Ishikawa (cell line): ENCODE data around the gene ACER2.

Experiments
- CEBPB ChIP-seq: IDR thresholded peaks from 2 replicates; pipeline ENCODE4 v1.6.1; 2012
- EP300 ChIP-seq: IDR thresholded peaks from 2 replicates; pipeline ENCODE4 v1.6.1; 2012; ENCODE audit warnings: borderline replicate concordance
- FOXM1 ChIP-seq: IDR thresholded peaks from 2 replicates; pipeline ENCODE4 v1.6.1; 2012; ENCODE audit warnings: low read depth, borderline replicate concordance
- NFIC ChIP-seq: IDR thresholded peaks from 2 replicates; pipeline ENCODE4 v1.6.1; 2012
- RAD21 ChIP-seq: IDR thresholded peaks from 2 replicates; pipeline ENCODE4 v1.6.1; 2012; ENCODE audit warnings: low read depth
- TAF1 ChIP-seq: IDR thresholded peaks from 2 replicates; pipeline ENCODE4 v1.6.1; 2012; ENCODE audit warnings: low read depth, mild to moderate bottlenecking
- USF1 ChIP-seq: IDR thresholded peaks from 2 replicates; pipeline ENCODE4 v1.6.1; 2012
- YY1 ChIP-seq: IDR thresholded peaks from 2 replicates; pipeline ENCODE4 v1.6.1; 2012; ENCODE audit warnings: low read depth
- ZBTB7A ChIP-seq: IDR thresholded peaks from 2 replicates; pipeline ENCODE4 v1.6.1; 2012; ENCODE audit warnings: low read depth
- TF ChIP-seq, protein P1 (sequence below): IDR thresholded peaks from 2 replicates; pipeline ENCODE4 v1.6.1; 2012; ENCODE audit warnings: low read depth, mild to moderate bottlenecking
- TF ChIP-seq, protein P2 (sequence below): IDR thresholded peaks from 2 replicates; pipeline ENCODE4 v1.6.1; 2012

DNA sequence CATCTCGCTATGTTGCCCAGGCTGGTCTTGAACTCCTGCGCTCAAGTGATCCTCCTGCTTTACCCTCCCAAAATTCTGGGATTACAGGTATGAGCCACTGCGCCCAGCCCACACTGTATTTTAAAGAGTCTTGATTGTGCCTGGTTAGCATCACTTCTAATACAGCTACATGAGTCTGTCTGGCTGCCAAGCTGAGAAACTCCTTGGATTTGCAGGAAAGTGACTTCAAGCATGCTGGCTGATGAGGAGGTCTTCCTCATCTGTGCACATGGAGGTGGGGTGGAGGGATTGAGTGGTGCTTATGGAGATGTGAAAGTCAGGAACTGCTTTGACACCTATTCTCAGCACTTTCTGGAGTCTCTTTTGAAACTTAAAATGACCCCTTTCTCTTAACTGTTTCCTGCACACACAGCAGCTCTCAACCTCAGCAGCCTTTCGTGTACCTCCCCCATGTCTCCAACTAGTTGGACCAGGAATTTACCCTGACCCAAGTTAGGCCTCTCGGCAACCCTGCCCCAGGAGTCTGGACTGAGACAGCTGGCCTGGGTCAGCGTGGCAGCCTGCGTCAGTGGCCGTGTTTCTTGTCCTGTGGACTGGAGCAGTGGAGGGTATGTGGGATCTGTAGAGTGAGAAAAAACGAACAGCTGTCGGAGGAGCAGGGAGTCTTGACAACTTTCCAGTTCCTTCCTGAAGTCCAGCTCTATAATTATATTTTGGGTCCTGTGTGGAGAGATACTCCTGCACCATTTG lies 72.5 kb downstream of the ACER2 start:
- no peak for TF ChIP-seq EP300
- no peak for TF ChIP-seq FOXM1
- TF ChIP-seq NFIC: no peak
- TF ChIP-seq, protein P1, sequence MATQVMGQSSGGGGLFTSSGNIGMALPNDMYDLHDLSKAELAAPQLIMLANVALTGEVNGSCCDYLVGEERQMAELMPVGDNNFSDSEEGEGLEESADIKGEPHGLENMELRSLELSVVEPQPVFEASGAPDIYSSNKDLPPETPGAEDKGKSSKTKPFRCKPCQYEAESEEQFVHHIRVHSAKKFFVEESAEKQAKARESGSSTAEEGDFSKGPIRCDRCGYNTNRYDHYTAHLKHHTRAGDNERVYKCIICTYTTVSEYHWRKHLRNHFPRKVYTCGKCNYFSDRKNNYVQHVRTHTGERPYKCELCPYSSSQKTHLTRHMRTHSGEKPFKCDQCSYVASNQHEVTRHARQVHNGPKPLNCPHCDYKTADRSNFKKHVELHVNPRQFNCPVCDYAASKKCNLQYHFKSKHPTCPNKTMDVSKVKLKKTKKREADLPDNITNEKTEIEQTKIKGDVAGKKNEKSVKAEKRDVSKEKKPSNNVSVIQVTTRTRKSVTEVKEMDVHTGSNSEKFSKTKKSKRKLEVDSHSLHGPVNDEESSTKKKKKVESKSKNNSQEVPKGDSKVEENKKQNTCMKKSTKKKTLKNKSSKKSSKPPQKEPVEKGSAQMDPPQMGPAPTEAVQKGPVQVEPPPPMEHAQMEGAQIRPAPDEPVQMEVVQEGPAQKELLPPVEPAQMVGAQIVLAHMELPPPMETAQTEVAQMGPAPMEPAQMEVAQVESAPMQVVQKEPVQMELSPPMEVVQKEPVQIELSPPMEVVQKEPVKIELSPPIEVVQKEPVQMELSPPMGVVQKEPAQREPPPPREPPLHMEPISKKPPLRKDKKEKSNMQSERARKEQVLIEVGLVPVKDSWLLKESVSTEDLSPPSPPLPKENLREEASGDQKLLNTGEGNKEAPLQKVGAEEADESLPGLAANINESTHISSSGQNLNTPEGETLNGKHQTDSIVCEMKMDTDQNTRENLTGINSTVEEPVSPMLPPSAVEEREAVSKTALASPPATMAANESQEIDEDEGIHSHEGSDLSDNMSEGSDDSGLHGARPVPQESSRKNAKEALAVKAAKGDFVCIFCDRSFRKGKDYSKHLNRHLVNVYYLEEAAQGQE: no peak
- TF ChIP-seq USF1: no peak
- TF ChIP-seq, protein P2, sequence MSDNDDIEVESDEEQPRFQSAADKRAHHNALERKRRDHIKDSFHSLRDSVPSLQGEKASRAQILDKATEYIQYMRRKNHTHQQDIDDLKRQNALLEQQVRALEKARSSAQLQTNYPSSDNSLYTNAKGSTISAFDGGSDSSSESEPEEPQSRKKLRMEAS: no peak
- no peak for TF ChIP-seq ZBTB7A
- no peak for TF ChIP-seq TAF1
- no peak for TF ChIP-seq RAD21
- no peak for TF ChIP-seq CEBPB
- no peak for TF ChIP-seq YY1
